NT2/D1 (cell line): Measurements from ENCODE around the gene GLIS1.

Experiments
- DNase-seq: peaks from one replicate; pipeline ENCODE4 v3.0.0-alpha.2; 2011; ENCODE audit warnings: low read depth, low spot score
- H3K27me3 ChIP-seq: 2 replicates; pipeline ENCODE4 v1.6.0; 2011; ENCODE audit warnings: mild to moderate bottlenecking; ENCODE audit not compliant: insufficient read length, insufficient read depth
- H3K36me3 ChIP-seq: 2 replicates; pipeline ENCODE4 v1.6.1; 2011; ENCODE audit warnings: mild to moderate bottlenecking, low read length, mixed read lengths; ENCODE audit not compliant: insufficient read depth, insufficient read length
- H3K4me1 ChIP-seq: 2 replicates; pipeline ENCODE4 v1.5.1; 2011; ENCODE audit not compliant: insufficient read depth, insufficient read length
- H3K4me3 ChIP-seq: 2 replicates; pipeline ENCODE4 v1.5.1; 2011; ENCODE audit warnings: low read depth; ENCODE audit not compliant: insufficient read length
- H3K9ac ChIP-seq: 2 replicates; pipeline ENCODE4 v1.6.0; 2011; ENCODE audit warnings: low read depth; ENCODE audit not compliant: insufficient read length
- H3K9me3 ChIP-seq: 2 replicates; pipeline ENCODE4 v1.5.1; 2011; ENCODE audit warnings: mild to moderate bottlenecking, low read length; ENCODE audit not compliant: insufficient read depth
- SUZ12 ChIP-seq: IDR thresholded peaks from 2 replicates; pipeline ENCODE4 v1.6.1; 2011; ENCODE audit not compliant: insufficient read length, insufficient read depth; ENCODE audit errors: extremely low read depth
- YY1 ChIP-seq: IDR thresholded peaks from 2 replicates; pipeline ENCODE4 v1.6.1; 2011; ENCODE audit not compliant: insufficient read length, insufficient read depth
- ZNF274 ChIP-seq: IDR thresholded peaks from 2 replicates; pipeline ENCODE4 v1.6.1; 2011; ENCODE audit warnings: mild to moderate bottlenecking, low read depth, low read length

Gene GLIS1

GRCh38 chr1:53625049-53625448 is 113.9 kb downstream of the GLIS1 start:
- no peak for DNase-seq
- no peak for TF ChIP-seq SUZ12
- TF ChIP-seq ZNF274, result no peak
- no peak for TF ChIP-seq YY1
- H3K4me3 ChIP-seq, result no peak overlapping the region
- no peaks in the 10 kb centered on the region for H3K27me3 ChIP-seq
- no peaks in the 10 kb centered on the region for H3K9me3 ChIP-seq
- H3K9ac ChIP-seq, result no peak overlapping the region
- H3K36me3 ChIP-seq, result no peaks in the 10 kb centered on the region
- H3K4me1 ChIP-seq, result no peaks in the 10 kb centered on the region

DNA sequence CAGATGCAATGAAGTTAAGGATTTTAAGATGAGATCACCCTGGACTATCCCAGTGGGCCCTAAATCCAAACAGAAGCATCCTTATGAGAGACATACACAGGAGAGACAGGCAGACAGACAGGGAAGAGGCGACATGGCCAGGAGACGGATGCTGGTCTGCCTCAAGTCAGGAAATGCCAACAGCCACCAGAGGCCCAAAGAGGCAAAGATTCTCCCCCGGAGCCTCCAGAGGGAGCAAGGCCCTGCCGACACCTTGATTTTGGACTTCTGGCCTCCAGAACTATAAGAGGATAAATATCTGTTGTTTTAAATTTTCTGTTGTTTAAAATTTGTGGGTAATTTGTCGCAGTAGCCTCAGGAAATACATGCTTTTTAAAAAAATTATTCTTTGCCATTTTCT is 116.4 kb downstream of the GLIS1 start:
- Histone ChIP-seq H3K27me3 (no peaks in the 10 kb centered on the region), H3K4me3 (no peak overlapping the region), H3K9me3 (no peaks in the 10 kb centered on the region), H3K4me1 (no peaks in the 10 kb centered on the region), H3K9ac (no peak overlapping the region), H3K36me3 (no peaks in the 10 kb centered on the region)
- no peak for TF ChIP-seq YY1
- TF ChIP-seq ZNF274, result no peak
- DNase-seq, result no peak

DNA sequence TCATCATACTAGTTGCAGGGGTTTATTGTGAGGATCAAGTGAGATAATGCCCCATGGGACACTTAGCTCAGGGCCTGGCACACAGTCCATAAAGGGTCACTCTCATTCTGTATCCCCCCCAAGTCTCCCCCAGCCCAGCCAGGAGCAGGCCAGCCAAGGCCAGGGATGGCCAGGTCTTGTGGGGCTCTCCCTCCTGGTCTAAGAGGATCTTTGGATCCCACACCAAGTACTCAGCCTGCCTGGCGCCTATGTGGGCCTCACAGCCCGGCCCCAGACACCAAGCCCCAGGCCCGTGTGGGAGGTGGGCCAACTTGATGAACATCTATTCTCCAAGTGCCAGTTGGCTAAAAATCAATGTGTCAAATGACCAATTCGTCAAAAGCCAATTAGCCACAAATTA is 117.8 kb downstream of the GLIS1 start:
- TF ChIP-seq ZNF274 (no peak), YY1 (no peak)
- Histone ChIP-seq H3K9ac (no peak overlapping the region), H3K9me3 (no peaks in the 10 kb centered on the region), H3K4me1 (no peaks in the 10 kb centered on the region), H3K36me3 (no peaks in the 10 kb centered on the region), H3K27me3 (no peaks in the 10 kb centered on the region), H3K4me3 (no peak overlapping the region)
- DNase-seq, result no peak

GRCh38 chr1:53620061-53620855 is 118.7 kb downstream of the GLIS1 start:
- H3K4me3 ChIP-seq, result no peak overlapping the region
- DNase-seq, result no peak
- no peaks in the 10 kb centered on the region for H3K36me3 ChIP-seq
- no peaks in the 10 kb centered on the region for H3K27me3 ChIP-seq
- no peak overlapping the region for H3K9ac ChIP-seq
- H3K9me3 ChIP-seq, result no peaks in the 10 kb centered on the region
- H3K4me1 ChIP-seq, result no peaks in the 10 kb centered on the region
- TF ChIP-seq YY1 (no peak), SUZ12 (no peak), ZNF274 (no peak)

DNA sequence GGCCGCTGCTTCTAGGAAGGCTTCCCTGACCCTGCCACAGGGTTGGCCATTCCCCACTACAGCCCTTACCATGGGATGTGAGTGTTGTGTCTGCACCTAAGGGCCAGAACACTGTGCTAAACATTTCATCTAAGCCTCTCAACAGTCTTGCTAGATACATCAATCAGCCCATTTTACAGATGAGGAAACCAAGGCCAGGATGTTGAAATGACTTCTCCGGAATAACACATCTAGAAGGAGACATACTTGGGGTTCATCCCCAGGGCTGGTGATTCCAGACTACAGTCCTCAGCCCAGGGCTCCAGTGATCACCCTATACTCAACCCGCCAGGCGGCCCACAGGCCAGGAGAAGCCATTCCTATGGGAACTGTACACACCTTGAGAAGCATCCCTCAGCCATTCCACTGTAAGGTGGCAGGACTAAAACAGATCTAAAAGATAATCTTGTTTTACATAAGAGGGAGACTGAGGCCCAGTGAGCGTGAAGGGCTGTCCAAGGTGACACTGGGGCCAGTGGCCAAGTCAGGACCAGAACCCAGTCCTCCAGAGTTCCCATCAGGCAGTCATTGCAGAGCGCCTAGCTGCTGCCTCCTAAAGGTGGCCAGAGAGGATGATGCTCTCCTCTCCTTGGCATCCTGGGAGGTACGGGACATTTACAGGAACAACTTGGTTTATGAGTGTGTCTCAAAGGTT is 119.5 kb downstream of the GLIS1 start:
- Histone ChIP-seq H3K4me1 (no peaks in the 10 kb centered on the region), H3K9me3 (no peaks in the 10 kb centered on the region), H3K36me3 (no peaks in the 10 kb centered on the region), H3K9ac (no peak overlapping the region), H3K4me3 (no peak overlapping the region), H3K27me3 (no peaks in the 10 kb centered on the region)
- DNase-seq, result no peak
- no peak for TF ChIP-seq ZNF274

GRCh38 chr1:53618500-53619366 is 120.2 kb downstream of the GLIS1 start:
- DNase-seq, result no peak
- H3K9me3 ChIP-seq, result no peaks in the 10 kb centered on the region
- no peak overlapping the region for H3K9ac ChIP-seq
- no peak overlapping the region for H3K4me3 ChIP-seq
- no peak for TF ChIP-seq YY1
- TF ChIP-seq SUZ12, result no peak
- TF ChIP-seq ZNF274, result no peak
- H3K27me3 ChIP-seq, result no peaks in the 10 kb centered on the region
- H3K4me1 ChIP-seq, result no peaks in the 10 kb centered on the region
- H3K36me3 ChIP-seq, result no peaks in the 10 kb centered on the region
